K562 (cell line): Measurements from ENCODE around the gene NTF4. TPM values are rescaled to one million over a fixed set of nuclear protein-coding genes. Genes with fewer than 3 reads are reported as not detected.

ENCODE experiments used
- ATAC-seq: fragments of 200-7000 bp; cut with Tn5 transposase; 3 replicates; pipeline ENCODE4 v1.9.1; 2020; ENCODE audit warnings: moderate library complexity
- BruUV-seq: library from RNA; stranded (reverse); fragments of 400-500 nt; replicated peaks from 2 replicates; lab custom pipeline; 2021; lab: Mats Ljungman, UMichigan
- CTCF ChIA-PET: fragments of 300-600 bp; formaldehyde crosslinking; extraction: SDS; loops from one replicate; lab custom pipeline; 2021; ENCODE audit warnings: low intra/inter-chr PET ratio; lab: Yijun Ruan, JAX
- POLR2A ChIA-PET: fragments of 300-600, 350-650 bp; sonication (Branson Sonifier 250); formaldehyde crosslinking; extraction: SDS; loops from one replicate; lab custom pipeline; 2021; ENCODE audit warnings: antibody characterized with exemption, inconsistent platforms; lab: Yijun Ruan, JAX
- DNase-seq, 4 experiments: peaks; one replicate each; pipeline versions ENCODE4 v3.0.0 to v3.0.0-alpha.2; 2011 to 2018; ENCODE audit warnings: low spot score in 3 of 4, mixed read lengths in 3 of 4; ENCODE audit errors: extremely low read depth in 1 of 4
- FAIRE-seq: peaks from 2 replicates; lab custom pipeline; 2011; peaks lifted over from hg19 to GRCh38; lab: Jason Lieb, UNC
- H2AFZ ChIP-seq: 2 replicates; pipeline ENCODE4 v1.6.0; 2011; ENCODE audit warnings: low read depth, low read length, control low read depth, inconsistent platforms
- H3K27ac ChIP-seq: fragments of 200-600 bp; 3 replicates; pipeline ENCODE4 v1.8.0; 2011; ENCODE audit warnings: low read depth, mild to moderate bottlenecking, control low read depth, inconsistent platforms, low read length, moderate library complexity, mixed read lengths; ENCODE audit errors: extremely low read depth
- H3K27me3 ChIP-seq, 2 experiments: fragments of 300-600 bp in 1 of 2; 2 replicates in 1 of 2; 3 replicates in 1 of 2; pipeline versions ENCODE4 v1.6.0 to v1.8.0; 2011; ENCODE audit warnings: inconsistent platforms in 2 of 2, low read length in 2 of 2, mild to moderate bottlenecking in 1 of 2, mixed read lengths in 1 of 2, moderate library complexity in 1 of 2; ENCODE audit not compliant: control insufficient read depth in 2 of 2, insufficient read depth in 2 of 2
- H3K36me3 ChIP-seq: fragments of 300-600 bp; 3 replicates; pipeline ENCODE4 v1.8.0; 2011; ENCODE audit warnings: mild to moderate bottlenecking, low read length, inconsistent platforms; ENCODE audit not compliant: control insufficient read depth, insufficient read depth
- H3K4me1 ChIP-seq, 2 experiments: fragments of 200-600 bp in 1 of 2; replicated peaks in 1 of 2; 2 replicates in 1 of 2; 3 replicates in 1 of 2; pipeline versions ENCODE4 v1.5.1 to v1.8.0; 2011; ENCODE audit warnings: inconsistent platforms in 2 of 2, low read length in 2 of 2, mild to moderate bottlenecking in 1 of 2, mixed read lengths in 1 of 2, moderate library complexity in 1 of 2; ENCODE audit not compliant: control insufficient read depth in 2 of 2, insufficient read depth in 2 of 2
- H3K4me2 ChIP-seq: 2 replicates; pipeline ENCODE4 v1.6.1; 2011; ENCODE audit warnings: low read length, control low read depth, inconsistent platforms, mixed read lengths; ENCODE audit not compliant: insufficient read depth
- H3K4me3 ChIP-seq: fragments of 200-600 bp; sonication (generic), shearing (Covaris generic); 2 replicates; pipeline ENCODE4 v1.5.1; 2016; ENCODE audit warnings: control low read depth, inconsistent platforms
- H3K79me2 ChIP-seq: fragments of 200-600 bp; 3 replicates; pipeline ENCODE4 v1.8.0; 2011; ENCODE audit warnings: low read length, inconsistent platforms; ENCODE audit not compliant: control insufficient read depth, insufficient read depth
- H3K9ac ChIP-seq, 2 experiments: 2 replicates each; pipeline versions ENCODE4 v1.6.0 to v1.6.1; 2011; ENCODE audit warnings: low read depth in 2 of 2, low read length in 2 of 2, control low read depth in 1 of 2, inconsistent platforms in 1 of 2, mild to moderate bottlenecking in 1 of 2, mixed read lengths in 1 of 2; ENCODE audit not compliant: insufficient read depth in 1 of 2
- H3K9me1 ChIP-seq: one replicate; pipeline ENCODE4 v1.6.0; 2011; ENCODE audit warnings: inconsistent platforms, mild to moderate bottlenecking, low read length, moderate library complexity; ENCODE audit not compliant: control insufficient read depth, insufficient read depth
- H3K9me3 ChIP-seq: replicated peaks from 2 replicates; pipeline ENCODE4 v1.5.1; 2011; ENCODE audit warnings: low read depth, low read length, inconsistent platforms; ENCODE audit not compliant: control insufficient read depth, insufficient read depth
- H4K20me1 ChIP-seq: replicated peaks from 2 replicates; pipeline ENCODE4 v1.6.1; 2011; ENCODE audit warnings: low read length, inconsistent platforms, mixed read lengths; ENCODE audit not compliant: control insufficient read depth, insufficient read depth
- ARID1B ChIP-seq: fragments of 450-650 bp; IDR thresholded peaks from 2 replicates; pipeline ENCODE4 v1.6.1; 2016; ENCODE audit warnings: antibody characterized with exemption, mild to moderate bottlenecking, inconsistent platforms
- ASH1L ChIP-seq: fragments of 450-650 bp; IDR thresholded peaks from 2 replicates; pipeline ENCODE4 v1.6.1; 2018; ENCODE audit warnings: borderline replicate concordance, mild to moderate bottlenecking, low read depth; ENCODE audit not compliant: partially characterized antibody
- BCL6 ChIP-seq: fragments of 250-450 bp; sonication (Bioruptor Pico); IDR thresholded peaks from 2 replicates; pipeline ENCODE4 v1.4.0; 2020
- EHMT2 ChIP-seq: fragments of 450-650 bp; IDR thresholded peaks from 2 replicates; pipeline ENCODE4 v1.6.1; 2018; ENCODE audit warnings: antibody characterized with exemption
- LEF1 ChIP-seq: fragments of 450-650 bp; IDR thresholded peaks from 2 replicates; pipeline ENCODE4 v1.6.1; 2016; ENCODE audit warnings: mild to moderate bottlenecking
- MLX ChIP-seq, 2 experiments: fragments of 450-650 bp in 1 of 2; sonication (generic) in 1 of 2; formaldehyde crosslinking; conservative IDR thresholded peaks; 2 replicates each; pipeline versions ENCODE4 v1.4.0 to v1.8.1; 2020 to 2022; ENCODE audit warnings: mild to moderate bottlenecking in 1 of 2, missing genetic modification reagents in 1 of 2
- NCOA6 ChIP-seq: fragments of 450-650 bp; IDR thresholded peaks from 2 replicates; pipeline ENCODE4 v1.6.1; 2017; ENCODE audit warnings: mild to moderate bottlenecking
- NFE2L1 ChIP-seq: fragments of 450-650 bp; IDR thresholded peaks from 2 replicates; pipeline ENCODE4 v1.6.1; 2016; ENCODE audit warnings: missing genetic modification characterization, low read depth, mild to moderate bottlenecking, missing compliant biosample characterization, moderate library complexity, borderline replicate concordance
- POLR2B ChIP-seq: fragments of 450-650 bp; IDR thresholded peaks from 2 replicates; pipeline ENCODE4 v1.6.1; 2018; ENCODE audit warnings: low read depth; ENCODE audit not compliant: partially characterized antibody
- POLR3G ChIP-seq: IDR thresholded peaks from 2 replicates; pipeline ENCODE4 v1.6.1; 2011; ENCODE audit not compliant: insufficient read length, insufficient replicate concordance; ENCODE audit errors: extremely low read depth
- PRDM10 ChIP-seq: fragments of 450-650 bp; IDR thresholded peaks from 2 replicates; pipeline ENCODE4 v1.6.1; 2018; ENCODE audit not compliant: partially characterized antibody
- RBFOX2 ChIP-seq: fragments of 200-400 bp; formaldehyde crosslinking; IDR thresholded peaks from 2 replicates; pipeline ENCODE4 v1.6.1; 2017; ENCODE audit warnings: low read depth, mild to moderate bottlenecking, low read length, moderate library complexity
- RBM22 ChIP-seq: fragments of 200-400 bp; formaldehyde crosslinking; IDR thresholded peaks from 2 replicates; pipeline ENCODE4 v1.6.1; 2018; ENCODE audit warnings: low read length, low read depth; ENCODE audit not compliant: poor library complexity, severe bottlenecking
- ZC3H11A ChIP-seq: IDR thresholded peaks from 2 replicates; pipeline ENCODE4 v1.6.1; 2012; ENCODE audit warnings: low read depth, low read length, improper control_type of control experiment
- ZKSCAN8 ChIP-seq: fragments of 200-800 bp; sonication (Bioruptor generic); IDR thresholded peaks from 2 replicates; pipeline ENCODE4 v1.6.1; 2016; ENCODE audit warnings: missing genetic modification characterization, missing compliant biosample characterization
- ZNF740 ChIP-seq, 3 experiments: fragments of 200-800 bp in 1 of 3; sonication (Bioruptor generic) in 1 of 3; sonication (generic) in 1 of 3; formaldehyde crosslinking in 1 of 3; IDR thresholded peaks; 2 replicates each; pipeline versions ENCODE4 v1.6.1 to v1.8.0; 2016 to 2022; ENCODE audit warnings: mild to moderate bottlenecking in 2 of 3, missing compliant biosample characterization in 2 of 3, missing genetic modification characterization in 2 of 3, missing genetic modification reagents in 1 of 3
- WGBS: fragments of 100-300 bp; shearing (Covaris generic); methylation state at CpG from one replicate; pipeline ENCODE4 v1.1.6; 2016; ENCODE audit warnings: low coverage, mixed read lengths; ENCODE audit not compliant: insufficient coverage; ENCODE audit errors: missing lambda C conversion rate; 5-methylcytosine and 5-hydroxymethylcytosine counted together
- in situ Hi-C: fragments of 300-500 bp; cut with MboI; formaldehyde crosslinking; loops from 4 replicates; pipeline ENCODE4 v1.15.0; 2018; ENCODE audit warnings: inconsistent platforms, mixed read lengths
- intact Hi-C: fragments of 100-400 bp; cut with micrococcal nuclease; formaldehyde crosslinking; loops from 2 replicates; pipeline ENCODE4 v1.14.2; 2022
- polyA plus RNA-seq, 8 experiments: library from polyadenylated mRNA; depleted of rRNA in 4 of 8; stranded (reverse) in 5 of 8; unstranded in 3 of 8; fragments of >200 nt; fragmentation: Nextera tagmentation in 2 of 8; fragmentation: Illumina TruSeq in 1 of 8; extraction: Ambion mirVana in 2 of 8; extraction: Trizol in 1 of 8; gene quantifications; 2 replicates each; pipeline versions ENCODE4 v1.2.1 to v1.2.3, GENCODE V29; 2011 to 2014; ENCODE audit warnings: inconsistent platforms in 1 of 8, missing spikeins in 1 of 8
- total RNA-seq, 7 experiments: library from RNA; depleted of rRNA in 6 of 7; stranded (reverse); fragments of >200 nt in 6 of 7; fragmentation: Illumina TruSeq in 2 of 7; extraction: Trizol in 2 of 7; gene quantifications; 2 replicates each; pipeline versions ENCODE4 v1.2.1 to v1.2.3, GENCODE V29; 2011 to 2021; ENCODE audit warnings: low replicate concordance in 1 of 7

Gene NTF4
- total and polyA plus RNA-seq, 9 of the 15 experiments (the other 6 are each of a cell fraction or from before 2014, with no cell fraction given): not detected

GRCh38 chr19:49103331-49104085 is 38.9 kb upstream of the NTF4 start:
- Histone ChIP-seq H3K36me3 (peaks cover 98% of the 10 kb centered on the region), H3K79me2 (peaks cover 25% of the 10 kb centered on the region), H4K20me1 (peaks cover 17% of the 10 kb centered on the region), H2AFZ (no peak overlapping the region), H3K27ac (no peak overlapping the region), H3K4me3 (no peak overlapping the region), H3K4me1 (peaks cover 0 to 48% of the 10 kb centered on the region in 2 experiments; a peak in 3 of 5 replicates), H3K9me1 (peaks cover 11% of the 10 kb centered on the region), H3K4me2 (no peak overlapping the region), H3K9ac (peak overlapping the region in 1 of 2 experiments; percentile 39; a peak in 1 of 4 replicates), H3K27me3 (no peaks in the 10 kb centered on the region), H3K9me3 (no peaks in the 10 kb centered on the region)
- FAIRE-seq (no peak), DNase-seq (peak in 1 of 4 experiments; percentile 19), ATAC-seq (no peak)
- intact Hi-C loops: no loop called here
- in situ Hi-C loops: no loop called here
- CTCF ChIA-PET: no interaction called here
- POLR2A ChIA-PET: interaction anchor here (0.7 to 1.1 kb wide), 2 partner anchors 10 to 105 kb away, joined by 3 read pairs; partner anchors contain the start of gene LIN7B
- BruUV-seq: no TSS peak
- WGBS: 85% methylated on average over 9 of the region's 33 CpGs
- no peak for TF ChIP-seq BCL6 (CRISPR knock-in tag)
- no peak for TF ChIP-seq LEF1
- no peak for TF ChIP-seq ZNF740 (CRISPR knock-in tag; IDR thresholded peaks at IDR 0.05)
- 0 out of 4 replicates have a peak, but pooled peaks of 1 of the 2 experiments have one; percentile 33 for TF ChIP-seq ZNF740 (tag; IDR thresholded peaks at IDR 0.05)
- peak; percentile 41 for TF ChIP-seq RBFOX2
- peak; percentile 1 for TF ChIP-seq RBM22
- no peak for TF ChIP-seq NFE2L1 (tag)
- no peak for TF ChIP-seq ZKSCAN8 (CRISPR knock-in tag)
- no peak for TF ChIP-seq PRDM10
- no peak for TF ChIP-seq MLX (CRISPR knock-in tag; conservative IDR thresholded peaks at IDR 0.05)
- no peak for TF ChIP-seq ASH1L
- TF ChIP-seq ZC3H11A: no peak
- no peak for TF ChIP-seq POLR2B
- TF ChIP-seq EHMT2: no peak
- no peak for TF ChIP-seq NCOA6
- TF ChIP-seq POLR3G: no peak
- no peak for TF ChIP-seq ARID1B
